Hematopoietic multipotent progenitor cell (in vitro differentiated cells): ENCODE measurements around the gene VCAN. TPM values are rescaled to one million over a fixed set of nuclear protein-coding genes. Genes with fewer than 3 reads are reported as not detected.

Source experiments
- DNase-seq, 3 donors: peaks; one replicate each; pipeline ENCODE4 v3.0.0-alpha.2; 2011 to 2015; ENCODE audit warnings: low read depth in 2 of 3, low spot score in 2 of 3
- total RNA-seq: library from RNA; depleted of rRNA; stranded (reverse); fragments of >200 nt; gene quantifications from one replicate; pipeline ENCODE4 v1.2.3, GENCODE V29; 2012

VCAN gene
- total RNA-seq, 1 donor = 5.4 TPM

DNA sequence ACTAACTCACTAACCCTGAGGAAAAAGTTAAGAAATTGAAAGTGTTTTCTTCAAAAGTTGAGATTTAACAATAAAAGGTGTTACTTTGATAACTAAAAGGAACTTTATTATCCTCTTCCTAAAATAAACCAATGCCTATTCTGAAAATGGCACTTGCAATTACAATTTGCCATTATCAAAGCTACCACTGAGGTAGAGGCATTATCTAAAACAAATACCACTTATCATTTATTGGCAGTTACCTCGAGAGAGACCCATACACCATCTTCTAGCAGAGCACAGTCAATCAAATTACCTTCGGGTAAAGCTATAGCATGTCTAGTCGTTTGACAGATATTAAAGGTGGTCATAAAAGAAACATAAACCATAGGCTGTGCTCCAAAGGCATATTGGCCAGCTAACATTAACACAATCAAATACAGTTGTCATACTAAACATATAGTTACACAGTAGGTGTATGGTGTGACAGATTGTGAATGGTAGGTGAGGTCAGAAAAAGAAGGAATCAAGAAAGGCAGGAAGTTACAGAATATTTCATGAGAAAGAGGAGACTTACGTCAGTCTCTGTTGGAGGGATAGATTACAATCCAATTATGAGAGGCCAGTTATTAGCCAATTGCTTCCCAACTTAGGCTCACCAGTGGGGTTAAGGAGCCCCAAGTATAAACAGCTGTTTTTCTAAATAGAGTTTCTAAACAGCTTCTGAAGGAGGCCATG is 56.3 kb downstream of the VCAN start:
- no peak for DNase-seq

DNA sequence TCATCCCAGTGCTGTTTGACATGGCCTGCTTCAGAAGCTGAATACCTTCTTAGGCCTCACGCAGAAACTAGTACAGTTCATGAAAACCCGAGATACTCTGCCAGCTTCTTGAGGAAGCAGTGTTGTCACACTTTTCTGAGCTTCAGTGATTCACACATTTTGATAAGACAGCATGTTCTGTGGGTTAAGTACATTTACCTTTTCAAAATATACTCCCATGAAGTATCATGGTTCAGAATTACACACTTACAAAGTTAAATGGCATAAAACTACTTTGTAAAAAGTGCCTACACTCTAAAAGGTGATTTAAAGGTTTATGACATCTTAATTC is 56.9 kb downstream of the VCAN start:
- DNase-seq = no peak

DNA sequence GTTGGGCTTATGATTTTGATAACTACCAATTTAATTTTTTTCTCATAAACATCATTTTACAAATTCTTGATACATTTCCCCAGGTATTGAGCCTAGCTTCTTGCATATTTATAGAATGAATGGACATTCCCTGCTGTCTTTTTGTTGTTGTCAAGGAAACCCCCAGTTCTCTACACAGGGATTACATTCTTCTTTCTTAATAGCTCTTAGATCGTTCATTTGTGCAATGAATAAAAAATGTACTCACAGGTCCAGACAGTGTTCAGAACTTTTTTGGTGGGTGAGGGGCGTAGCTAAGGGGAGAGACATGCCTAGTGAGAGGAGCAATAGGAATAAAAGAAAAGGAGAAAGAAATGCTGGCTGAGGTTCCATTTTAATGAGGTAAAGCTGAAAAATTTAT is 58.6 kb downstream of the VCAN start:
- DNase-seq = no peak

DNA sequence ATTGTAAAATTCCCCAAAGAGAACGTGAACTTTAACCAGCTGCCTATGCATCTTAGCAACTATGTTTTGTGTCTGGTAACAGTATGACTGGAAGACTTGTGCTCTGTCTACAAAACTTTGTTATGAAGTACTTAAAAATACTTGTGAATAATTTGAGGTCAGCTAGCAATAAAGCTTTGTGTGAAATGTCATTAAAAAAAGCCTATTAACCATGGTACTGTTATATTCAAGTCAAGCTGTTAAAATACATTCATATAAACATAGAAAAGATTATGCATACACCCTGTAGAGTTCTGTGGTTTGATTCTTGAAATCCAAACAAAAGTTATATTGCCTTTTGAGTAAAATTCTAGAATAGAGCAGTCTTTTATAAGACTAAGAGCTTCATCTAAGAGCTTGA is 60.1 kb downstream of the VCAN start:
- DNase-seq = no peak

DNA sequence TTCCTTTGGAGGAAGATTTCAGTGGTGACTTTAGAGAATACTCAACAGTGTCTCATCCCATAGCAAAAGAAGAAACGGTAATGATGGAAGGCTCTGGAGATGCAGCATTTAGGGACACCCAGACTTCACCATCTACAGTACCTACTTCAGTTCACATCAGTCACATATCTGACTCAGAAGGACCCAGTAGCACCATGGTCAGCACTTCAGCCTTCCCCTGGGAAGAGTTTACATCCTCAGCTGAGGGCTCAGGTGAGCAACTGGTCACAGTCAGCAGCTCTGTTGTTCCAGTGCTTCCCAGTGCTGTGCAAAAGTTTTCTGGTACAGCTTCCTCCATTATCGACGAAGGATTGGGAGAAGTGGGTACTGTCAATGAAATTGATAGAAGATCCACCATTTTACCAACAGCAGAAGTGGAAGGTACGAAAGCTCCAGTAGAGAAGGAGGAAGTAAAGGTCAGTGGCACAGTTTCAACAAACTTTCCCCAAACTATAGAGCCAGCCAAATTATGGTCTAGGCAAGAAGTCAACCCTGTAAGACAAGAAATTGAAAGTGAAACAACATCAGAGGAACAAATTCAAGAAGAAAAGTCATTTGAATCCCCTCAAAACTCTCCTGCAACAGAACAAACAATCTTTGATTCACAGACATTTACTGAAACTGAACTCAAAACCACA is 67.4 kb downstream of the VCAN start:
- DNase-seq = peak in 1 of 3 donors; percentile 21

DNA sequence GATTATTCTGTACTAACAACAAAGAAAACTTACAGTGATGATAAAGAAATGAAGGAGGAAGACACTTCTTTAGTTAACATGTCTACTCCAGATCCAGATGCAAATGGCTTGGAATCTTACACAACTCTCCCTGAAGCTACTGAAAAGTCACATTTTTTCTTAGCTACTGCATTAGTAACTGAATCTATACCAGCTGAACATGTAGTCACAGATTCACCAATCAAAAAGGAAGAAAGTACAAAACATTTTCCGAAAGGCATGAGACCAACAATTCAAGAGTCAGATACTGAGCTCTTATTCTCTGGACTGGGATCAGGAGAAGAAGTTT is 67.9 kb downstream of the VCAN start:
- DNase-seq = no peak

DNA sequence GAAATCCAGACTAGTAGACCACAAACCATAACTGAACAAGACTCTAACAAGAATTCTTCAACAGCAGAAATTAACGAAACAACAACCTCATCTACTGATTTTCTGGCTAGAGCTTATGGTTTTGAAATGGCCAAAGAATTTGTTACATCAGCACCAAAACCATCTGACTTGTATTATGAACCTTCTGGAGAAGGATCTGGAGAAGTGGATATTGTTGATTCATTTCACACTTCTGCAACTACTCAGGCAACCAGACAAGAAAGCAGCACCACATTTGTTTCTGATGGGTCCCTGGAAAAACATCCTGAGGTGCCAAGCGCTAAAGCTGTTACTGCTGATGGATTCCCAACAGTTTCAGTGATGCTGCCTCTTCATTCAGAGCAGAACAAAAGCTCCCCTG is 68.6 kb downstream of the VCAN start:
- DNase-seq = no peak

DNA sequence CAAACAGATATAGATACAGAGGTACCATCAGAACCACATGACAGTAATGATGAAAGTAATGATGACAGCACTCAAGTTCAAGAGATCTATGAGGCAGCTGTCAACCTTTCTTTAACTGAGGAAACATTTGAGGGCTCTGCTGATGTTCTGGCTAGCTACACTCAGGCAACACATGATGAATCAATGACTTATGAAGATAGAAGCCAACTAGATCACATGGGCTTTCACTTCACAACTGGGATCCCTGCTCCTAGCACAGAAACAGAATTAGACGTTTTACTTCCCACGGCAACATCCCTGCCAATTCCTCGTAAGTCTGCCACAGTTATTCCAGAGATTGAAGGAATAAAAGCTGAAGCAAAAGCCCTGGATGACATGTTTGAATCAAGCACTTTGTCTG is 69.2 kb downstream of the VCAN start:
- DNase-seq = no peak

DNA sequence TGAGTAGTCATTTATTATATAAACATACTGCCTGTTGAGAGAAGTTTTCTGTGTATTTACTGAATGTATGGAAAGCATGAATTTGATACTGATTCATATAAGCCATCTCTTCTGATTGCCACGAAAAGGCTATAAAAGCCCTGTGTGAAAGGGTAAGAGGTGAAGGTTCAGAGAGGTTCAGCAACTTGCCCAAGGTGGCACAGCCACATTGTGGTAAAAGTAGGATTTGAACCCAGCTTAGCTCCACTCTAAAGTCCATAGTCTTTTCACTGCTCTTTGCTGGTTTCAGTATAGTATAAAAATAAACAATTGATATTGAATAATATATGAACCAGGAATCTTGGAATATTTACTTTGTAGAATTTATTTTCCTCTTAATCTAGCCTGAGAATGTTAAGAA is 71.3 kb downstream of the VCAN start:
- no peak for DNase-seq

DNA sequence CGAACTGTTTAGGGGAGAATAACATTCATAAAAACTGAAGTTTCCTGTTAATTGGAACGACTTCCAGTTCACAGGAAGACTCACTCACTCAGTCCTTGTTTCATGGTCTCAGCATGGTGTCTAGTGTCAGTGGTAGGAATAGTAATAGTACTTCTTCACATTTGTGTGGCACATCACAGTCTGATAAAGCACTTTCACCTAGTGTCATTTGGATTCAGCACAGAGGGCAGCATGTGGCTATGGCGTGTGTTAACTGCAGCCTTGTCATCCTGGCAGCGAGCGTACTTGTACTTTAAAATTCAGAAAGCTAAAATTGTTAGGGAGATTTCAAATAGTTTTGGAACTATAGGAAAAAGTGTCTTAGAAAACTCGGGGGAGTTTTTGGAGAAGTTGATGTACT is 72.4 kb downstream of the VCAN start:
- DNase-seq = no peak

DNA sequence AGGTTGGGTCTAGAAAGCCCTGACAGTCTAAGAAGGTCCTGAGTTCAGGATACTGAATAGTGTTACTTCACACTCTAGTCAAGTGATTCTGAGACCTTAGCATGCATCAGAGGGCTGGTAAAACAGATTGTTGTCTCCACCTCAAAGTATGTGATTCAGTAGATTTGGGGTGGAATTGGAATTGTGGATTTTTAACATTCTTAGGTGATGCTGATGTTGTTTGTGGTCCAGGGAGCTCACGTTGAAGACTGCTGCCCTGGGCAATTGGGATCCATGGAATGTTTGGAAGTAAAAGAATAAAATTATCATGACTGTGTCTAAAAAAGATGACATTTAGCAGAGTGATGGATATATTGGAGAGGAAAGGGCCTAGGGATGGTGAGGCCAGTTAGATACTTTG is 75.6 kb downstream of the VCAN start:
- no peak for DNase-seq

DNA sequence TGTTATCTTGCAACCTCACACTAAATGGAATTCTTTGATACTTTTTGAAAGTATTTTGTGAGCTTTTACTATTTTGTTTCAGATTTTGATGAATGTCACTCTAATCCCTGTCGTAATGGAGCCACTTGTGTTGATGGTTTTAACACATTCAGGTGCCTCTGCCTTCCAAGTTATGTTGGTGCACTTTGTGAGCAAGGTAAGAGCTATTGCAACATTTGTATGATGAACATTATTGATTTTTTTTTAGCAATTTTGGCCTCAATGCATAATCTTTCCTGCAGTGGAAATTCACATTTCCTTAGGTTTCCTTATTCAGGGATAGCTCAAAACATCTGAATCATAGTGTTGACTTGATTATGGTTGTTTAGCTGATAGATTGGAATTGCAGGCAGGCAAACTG is 76.3 kb downstream of the VCAN start:
- no peak for DNase-seq

DNA sequence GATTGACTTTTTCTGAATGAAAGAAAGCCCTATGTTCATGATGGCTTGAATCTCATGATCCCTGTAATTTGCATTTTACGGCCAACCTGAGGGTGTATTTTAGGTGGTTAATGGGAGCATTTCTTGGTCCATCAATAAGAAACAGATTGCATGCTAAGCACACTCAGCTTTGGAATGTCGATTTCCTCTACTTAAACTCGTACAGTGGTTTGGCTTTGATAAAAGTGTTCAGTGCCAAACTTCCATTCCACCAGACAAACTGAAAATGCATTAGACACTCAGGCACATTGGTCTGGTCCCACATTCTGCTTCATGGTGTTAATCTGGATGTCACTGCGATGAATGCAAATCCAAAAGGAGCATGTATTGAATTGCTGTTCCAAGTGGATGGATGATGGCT is 77.0 kb downstream of the VCAN start:
- DNase-seq = no peak

DNA sequence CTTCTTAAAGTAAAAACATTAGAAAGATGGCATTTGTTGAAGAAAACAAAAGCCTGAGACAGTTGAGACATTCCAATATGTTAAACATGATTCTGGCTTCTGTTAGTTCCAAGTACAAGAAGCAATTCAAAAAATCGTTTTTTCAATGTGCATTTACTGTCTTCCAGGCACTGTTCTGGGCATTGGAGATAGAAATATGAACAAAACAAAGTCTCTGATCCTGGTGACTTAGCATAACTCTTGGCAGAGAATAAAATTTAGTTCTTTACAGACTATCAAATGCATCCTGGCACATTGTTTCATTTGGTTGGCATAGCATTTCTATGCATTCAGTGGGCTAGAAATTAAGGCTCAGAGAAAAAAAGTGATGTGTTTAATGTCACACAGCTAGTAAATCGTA is 77.5 kb downstream of the VCAN start:
- no peak for DNase-seq

DNA sequence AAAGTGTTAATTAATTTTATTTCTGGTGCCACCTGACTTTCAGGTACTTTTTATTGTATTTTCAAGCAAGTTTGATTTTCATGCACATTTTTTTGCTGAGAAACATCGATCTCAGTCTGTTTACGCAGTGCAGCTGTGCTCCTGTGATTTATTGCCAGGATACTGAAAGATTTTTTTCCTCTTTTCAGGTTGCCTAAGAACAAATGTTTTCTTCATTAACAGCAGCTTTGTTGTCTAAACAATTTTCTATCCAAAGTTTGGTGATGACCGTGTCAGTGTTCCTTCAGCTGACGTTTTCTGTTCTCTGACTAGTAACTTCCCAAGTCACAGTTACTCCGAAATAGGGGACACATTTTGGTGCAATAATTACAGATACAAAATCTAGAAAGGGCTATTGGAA is 78.1 kb downstream of the VCAN start:
- DNase-seq = no peak

DNA sequence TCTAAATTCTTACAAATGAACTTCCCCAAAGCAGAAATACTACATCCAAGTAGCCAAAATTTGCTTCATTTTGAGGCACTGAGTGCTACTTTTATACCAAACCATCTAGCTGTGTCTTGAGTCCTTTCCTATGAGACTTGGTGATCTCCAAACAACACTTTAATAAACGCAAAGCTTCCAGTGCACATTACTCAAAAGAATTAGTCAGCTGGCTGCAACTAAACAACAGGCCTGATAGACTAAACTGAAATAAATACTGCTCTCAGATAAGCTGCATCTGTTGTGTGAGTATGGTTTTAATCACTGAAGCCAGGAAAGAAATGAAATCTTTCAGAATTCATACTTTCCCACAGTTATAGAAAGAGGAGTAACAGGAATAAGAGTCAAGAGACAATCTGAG is 80.3 kb downstream of the VCAN start:
- no peak for DNase-seq

DNA sequence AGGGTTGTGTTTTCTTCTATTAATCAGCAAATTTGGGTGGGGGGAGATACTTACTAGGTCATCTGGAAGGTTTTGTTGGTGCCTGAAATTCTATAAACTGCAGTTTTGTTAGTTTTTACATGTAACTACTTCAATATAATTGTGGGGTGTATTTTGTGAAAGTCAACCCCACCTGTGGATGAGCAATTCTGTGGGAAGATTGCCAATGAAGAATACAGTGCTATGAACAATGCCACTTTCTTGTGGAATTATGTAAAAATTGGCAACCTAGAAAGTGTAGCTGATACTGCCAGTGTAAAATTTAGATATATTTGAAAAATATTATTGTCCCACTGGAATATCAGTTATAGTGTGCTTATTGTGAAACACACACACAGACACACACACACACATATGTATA is 80.7 kb downstream of the VCAN start:
- DNase-seq = no peak

DNA sequence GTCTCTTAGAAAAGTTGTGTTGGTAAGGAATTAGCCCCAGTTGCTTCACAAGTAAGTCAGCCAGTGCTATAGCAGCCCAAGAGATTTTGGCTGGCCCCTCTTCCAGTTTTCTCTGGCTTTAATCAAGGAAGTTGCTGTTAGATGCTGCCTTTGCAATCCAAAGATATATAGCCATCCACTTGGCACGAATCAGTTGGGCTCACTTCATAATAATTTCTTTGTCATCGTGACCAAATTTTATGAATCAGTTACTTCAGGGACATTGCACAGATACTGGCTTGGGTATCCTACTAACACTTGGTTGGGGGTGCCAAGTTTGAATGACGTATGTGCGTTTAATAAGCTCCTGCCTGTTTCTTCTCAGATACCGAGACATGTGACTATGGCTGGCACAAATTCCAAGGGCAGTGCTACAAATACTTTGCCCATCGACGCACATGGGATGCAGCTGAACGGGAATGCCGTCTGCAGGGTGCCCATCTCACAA is 81.5 kb downstream of the VCAN start:
- DNase-seq = no peak

DNA sequence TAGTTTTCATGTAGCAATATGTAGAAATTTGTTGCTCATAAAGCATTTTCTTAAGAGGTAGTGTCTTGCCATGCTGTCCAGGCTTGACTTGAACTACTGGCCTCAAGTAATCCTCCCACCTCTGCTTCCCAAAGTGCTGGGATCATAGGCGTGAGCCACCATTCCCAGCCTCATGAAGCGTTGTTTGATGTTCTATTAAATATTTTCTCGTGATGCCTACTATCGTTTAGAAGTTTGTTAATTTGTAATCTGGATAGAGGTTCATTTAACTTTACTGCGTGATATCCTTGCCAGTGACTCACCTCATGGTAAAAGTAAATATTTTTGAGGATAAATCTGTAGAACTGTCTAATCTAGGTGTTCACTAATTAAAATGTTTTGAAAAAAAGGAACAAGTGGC is 82.6 kb downstream of the VCAN start:
- no peak for DNase-seq

DNA sequence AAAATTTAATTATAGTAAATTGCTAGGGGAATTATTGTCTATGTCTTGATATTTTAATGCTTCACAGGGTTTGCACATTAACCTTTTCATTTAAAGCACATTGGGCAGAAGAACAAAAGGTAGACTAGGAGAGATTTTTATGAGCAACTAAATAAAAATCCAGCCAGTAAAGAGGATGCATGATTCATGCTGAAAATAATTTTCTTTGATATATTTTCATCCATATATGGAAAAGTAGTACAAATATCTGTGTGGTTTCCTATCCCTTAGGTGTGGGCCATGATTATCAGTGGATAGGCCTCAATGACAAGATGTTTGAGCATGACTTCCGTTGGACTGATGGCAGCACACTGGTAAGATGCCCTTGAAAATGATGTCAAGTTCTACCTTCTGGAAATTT is 83.1 kb downstream of the VCAN start:
- no peak for DNase-seq

DNA sequence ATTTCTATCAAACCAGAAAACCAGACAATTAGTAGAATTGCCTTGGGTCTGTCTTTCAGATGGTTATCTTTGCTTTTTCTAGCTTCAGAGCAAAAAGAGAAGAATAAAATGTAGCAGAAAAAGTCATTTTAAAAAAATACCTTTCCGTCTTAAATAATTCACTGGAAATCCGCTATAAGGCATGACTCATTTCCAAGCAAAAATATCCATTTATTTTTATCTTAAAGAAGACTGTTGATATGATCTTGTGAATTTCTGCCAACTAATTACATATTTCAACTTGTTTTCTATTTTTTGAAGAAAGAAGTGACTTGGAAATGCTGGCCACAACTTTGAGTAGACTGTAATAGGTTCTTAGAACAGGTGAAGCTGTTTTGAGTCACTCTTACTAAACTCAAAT is 83.7 kb downstream of the VCAN start:
- DNase-seq = no peak

DNA sequence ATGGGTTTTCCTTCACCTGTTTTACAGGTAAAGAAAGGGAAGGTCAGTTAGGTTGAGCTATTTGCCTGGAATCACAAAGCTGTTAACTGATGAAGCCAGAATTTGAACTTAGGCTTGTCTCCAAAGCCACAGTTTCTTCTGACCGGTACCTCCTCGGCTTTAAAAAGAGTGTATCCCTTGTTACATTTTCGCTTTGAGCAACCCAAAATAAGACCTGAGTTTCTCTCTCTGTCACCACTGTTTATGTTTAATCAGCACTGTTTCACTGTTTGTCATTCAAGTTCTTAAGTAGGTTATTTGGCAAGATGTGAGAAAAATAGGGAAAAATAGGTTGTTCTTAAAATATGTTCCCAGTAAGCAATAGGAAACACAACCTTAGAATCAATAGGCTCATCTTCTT is 84.6 kb downstream of the VCAN start:
- DNase-seq = no peak
